ENCODE data around the gene TUBB.
"Not testable (repeated sequence)": the region's sequence is repeated elsewhere in the genome, so short reads cannot be mapped to it uniquely, and the experiment has no call there.

The TUBB gene

GRCh38 chr6:30722280-30723112 lies 2.3 kb downstream of the TUBB start:
- Histone ChIP-seq H3K4me1 (ENCODE audit: insufficient read depth, insufficient read length) (peaks cover 3% of the 10 kb centered on the region), H3K9ac (ENCODE audit: insufficient read length, low read depth) (peak overlapping the region; percentile 92), H3K36me3 (ENCODE audit: insufficient read depth, insufficient read length, low read length) (peaks cover 51% of the 10 kb centered on the region), H3K27me3 (ENCODE audit: insufficient read depth, insufficient read length) (no peaks in the 10 kb centered on the region), H3K9me3 (ENCODE audit: insufficient read depth, low read length) (no peaks in the 10 kb centered on the region), H3K4me3 (ENCODE audit: insufficient read length, low read depth) (peak overlapping the region; percentile 92)
- no peak for TF ChIP-seq ZNF274 (IDR thresholded peaks at IDR 0.05; ENCODE audit: low read depth, low read length)
- no peak for TF ChIP-seq YY1 (IDR thresholded peaks at IDR 0.05; ENCODE audit: insufficient read depth, insufficient read length)
- TF ChIP-seq SUZ12 (IDR thresholded peaks at IDR 0.05; ENCODE audit: extremely low read depth, insufficient read depth, insufficient read length): no peak
- no peak for DNase-seq (ENCODE audit: low read depth, low spot score)

- H3K4me3 ChIP-seq (ENCODE audit: insufficient read length, low read depth); H3K9ac ChIP-seq (ENCODE audit: insufficient read length, low read depth); H3K27me3 ChIP-seq (ENCODE audit: insufficient read depth, insufficient read length); H3K9me3 ChIP-seq (ENCODE audit: insufficient read depth, low read length); H3K4me1 ChIP-seq (ENCODE audit: insufficient read depth, insufficient read length); DNase-seq (ENCODE audit: low read depth, low spot score): not testable (repeated sequence)
- peaks cover 59% of the 10 kb centered on the region for H3K36me3 ChIP-seq (ENCODE audit: insufficient read depth, insufficient read length, low read length)
Observed at GRCh38 chr6:30723159-30723842, 3.1 kb downstream of the TUBB start.

- H3K36me3 ChIP-seq (ENCODE audit: insufficient read depth, insufficient read length, low read length): peaks cover 62% of the 10 kb centered on the region
- not testable (repeated sequence) for H3K4me3 ChIP-seq (ENCODE audit: insufficient read length, low read depth); H3K4me1 ChIP-seq (ENCODE audit: insufficient read depth, insufficient read length); H3K27me3 ChIP-seq (ENCODE audit: insufficient read depth, insufficient read length); H3K9me3 ChIP-seq (ENCODE audit: insufficient read depth, low read length); H3K9ac ChIP-seq (ENCODE audit: insufficient read length, low read depth); DNase-seq (ENCODE audit: low read depth, low spot score)
Observed at GRCh38 chr6:30723843-30724741, 3.9 kb downstream of the TUBB start.

- Histone ChIP-seq H3K27me3 (ENCODE audit: insufficient read depth, insufficient read length) (no peaks in the 10 kb centered on the region), H3K9me3 (ENCODE audit: insufficient read depth, low read length) (no peaks in the 10 kb centered on the region), H3K9ac (ENCODE audit: insufficient read length, low read depth) (no peak overlapping the region), H3K36me3 (ENCODE audit: insufficient read depth, insufficient read length, low read length) (peaks cover 72% of the 10 kb centered on the region), H3K4me1 (ENCODE audit: insufficient read depth, insufficient read length) (peaks cover 5% of the 10 kb centered on the region), H3K4me3 (ENCODE audit: insufficient read length, low read depth) (no peak overlapping the region)
- DNase-seq (ENCODE audit: low read depth, low spot score): no peak
- TF ChIP-seq SUZ12 (IDR thresholded peaks at IDR 0.05; ENCODE audit: extremely low read depth, insufficient read depth, insufficient read length) (no peak), ZNF274 (IDR thresholded peaks at IDR 0.05; ENCODE audit: low read depth, low read length) (no peak), YY1 (IDR thresholded peaks at IDR 0.05; ENCODE audit: insufficient read depth, insufficient read length) (no peak)
Observed at GRCh38 chr6:30724906-30725667, 4.9 kb downstream of the TUBB start.

GRCh38 chr6:30725713-30726505 lies 5.8 kb downstream of the TUBB start:
- H3K9me3 ChIP-seq (ENCODE audit: insufficient read depth, low read length): no peaks in the 10 kb centered on the region
- H3K9ac ChIP-seq (ENCODE audit: insufficient read length, low read depth): no peak overlapping the region
- no peak for TF ChIP-seq YY1 (IDR thresholded peaks at IDR 0.05; ENCODE audit: insufficient read depth, insufficient read length)
- no peak for TF ChIP-seq ZNF274 (IDR thresholded peaks at IDR 0.05; ENCODE audit: low read depth, low read length)
- no peak for TF ChIP-seq SUZ12 (IDR thresholded peaks at IDR 0.05; ENCODE audit: extremely low read depth, insufficient read depth, insufficient read length)
- no peaks in the 10 kb centered on the region for H3K27me3 ChIP-seq (ENCODE audit: insufficient read depth, insufficient read length)
- no peak overlapping the region for H3K4me3 ChIP-seq (ENCODE audit: insufficient read length, low read depth)
- peaks cover 73% of the 10 kb centered on the region for H3K36me3 ChIP-seq (ENCODE audit: insufficient read depth, insufficient read length, low read length)
- no peak for DNase-seq (ENCODE audit: low read depth, low spot score)
- H3K4me1 ChIP-seq (ENCODE audit: insufficient read depth, insufficient read length): peaks cover 9% of the 10 kb centered on the region

- no peak overlapping the region for H3K4me3 ChIP-seq (ENCODE audit: insufficient read length, low read depth)
- no peak for TF ChIP-seq SUZ12 (IDR thresholded peaks at IDR 0.05; ENCODE audit: extremely low read depth, insufficient read depth, insufficient read length)
- TF ChIP-seq ZNF274 (IDR thresholded peaks at IDR 0.05; ENCODE audit: low read depth, low read length): no peak
- no peak for TF ChIP-seq YY1 (IDR thresholded peaks at IDR 0.05; ENCODE audit: insufficient read depth, insufficient read length)
- H3K9ac ChIP-seq (ENCODE audit: insufficient read length, low read depth): no peak overlapping the region
- no peak for DNase-seq (ENCODE audit: low read depth, low spot score)
- no peaks in the 10 kb centered on the region for H3K27me3 ChIP-seq (ENCODE audit: insufficient read depth, insufficient read length)
- peaks cover 9% of the 10 kb centered on the region for H3K4me1 ChIP-seq (ENCODE audit: insufficient read depth, insufficient read length)
- no peaks in the 10 kb centered on the region for H3K9me3 ChIP-seq (ENCODE audit: insufficient read depth, low read length)
- H3K36me3 ChIP-seq (ENCODE audit: insufficient read depth, insufficient read length, low read length): peaks cover 72% of the 10 kb centered on the region
Observed at GRCh38 chr6:30726506-30727413, 6.6 kb downstream of the TUBB start.
